Measurements from ENCODE around the gene ADGRG1.

GRCh38 chr16:57690782-57691471 lies 62.5 kb downstream of the ADGRG1 start:
- TF ChIP-seq CTCF (IDR thresholded peaks at IDR 0.05) (no peak), POLR2AphosphoS5 (IDR thresholded peaks at IDR 0.05) (no peak)

Measured in transverse colon (tissue), 4 donors.